ENCODE results near the gene MATCAP1.
A peak's percentile ranks its signal among the peaks of the same experiment; 100 is the strongest.

The MATCAP1 gene

DNA sequence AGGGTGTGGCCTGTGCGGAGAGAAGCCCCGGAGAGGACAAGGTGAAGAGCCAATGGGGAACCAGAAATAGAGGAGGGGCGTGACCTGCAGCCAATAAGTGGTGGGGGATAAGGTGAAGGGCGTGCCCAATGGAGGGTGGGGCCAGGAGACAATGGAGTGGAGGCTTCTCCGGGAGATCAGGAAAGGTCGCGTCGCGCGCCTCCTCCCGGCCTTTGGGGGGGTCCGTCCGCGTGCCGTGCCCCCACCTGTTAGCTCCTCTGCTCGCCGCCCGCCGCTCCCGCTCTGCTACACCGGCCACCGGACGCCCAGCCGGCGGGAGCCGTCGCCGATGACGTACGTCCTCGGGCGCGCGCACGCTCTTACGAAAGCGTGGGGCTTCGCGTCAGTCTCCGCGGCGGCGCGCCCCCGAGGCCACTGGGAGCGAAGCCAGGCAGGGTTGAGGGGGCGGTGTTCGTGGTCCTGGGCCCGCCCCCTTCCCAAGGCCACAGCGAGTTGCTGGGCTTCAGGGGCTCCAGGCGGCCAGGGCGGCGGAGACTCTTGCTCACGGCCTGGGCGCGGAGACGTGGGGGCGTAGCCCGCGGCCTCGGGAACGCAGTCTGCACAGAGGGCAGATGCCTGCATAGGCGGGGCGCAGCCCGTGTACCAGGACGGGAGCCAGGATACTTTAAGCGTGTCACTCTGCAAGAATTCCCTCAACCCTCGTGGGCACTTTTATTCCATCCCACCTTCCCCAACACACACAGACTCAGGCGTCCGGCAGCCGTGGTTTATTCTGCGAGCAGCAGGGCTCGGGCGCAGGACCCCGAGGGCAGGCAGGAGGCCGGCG lies at the start of gene MATCAP1:
TSS of gene MATCAP1 (minus strand) at position 337 of the 826 bp plus-strand sequence. CDS start 3,353 bp downstream, outside the sequence.
- peak; percentile 96 for DNase-seq

- DNase-seq, result peak; percentile 35
These were observed 47.3 kb upstream of the MATCAP1 start for GRCh38 chr16:67230809-67231660.

GRCh38 chr16:67229906-67230808 lies 46.4 kb upstream of the MATCAP1 start:
- DNase-seq, result peak; percentile 23

DNA sequence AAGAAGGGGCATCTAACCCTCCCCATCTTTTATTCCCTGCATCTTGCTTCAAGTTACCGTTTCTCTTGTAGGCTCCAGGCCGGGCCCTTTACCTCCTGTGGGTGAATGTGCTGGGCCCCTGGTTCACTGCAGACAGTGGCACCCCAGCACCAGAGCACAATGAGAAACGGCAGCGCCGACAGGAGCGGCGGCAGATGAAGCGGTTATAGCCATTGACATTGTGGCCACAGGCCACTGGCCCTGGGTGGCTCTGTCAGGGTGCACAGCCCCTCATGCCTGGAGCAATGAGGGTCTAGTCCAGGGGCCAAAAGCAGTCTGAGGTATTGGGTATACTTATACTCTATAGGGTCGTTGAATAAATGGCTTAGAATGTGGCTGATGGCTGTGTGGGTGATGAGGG lies 45.1 kb upstream of the MATCAP1 start:
- DNase-seq, result no peak

DNA sequence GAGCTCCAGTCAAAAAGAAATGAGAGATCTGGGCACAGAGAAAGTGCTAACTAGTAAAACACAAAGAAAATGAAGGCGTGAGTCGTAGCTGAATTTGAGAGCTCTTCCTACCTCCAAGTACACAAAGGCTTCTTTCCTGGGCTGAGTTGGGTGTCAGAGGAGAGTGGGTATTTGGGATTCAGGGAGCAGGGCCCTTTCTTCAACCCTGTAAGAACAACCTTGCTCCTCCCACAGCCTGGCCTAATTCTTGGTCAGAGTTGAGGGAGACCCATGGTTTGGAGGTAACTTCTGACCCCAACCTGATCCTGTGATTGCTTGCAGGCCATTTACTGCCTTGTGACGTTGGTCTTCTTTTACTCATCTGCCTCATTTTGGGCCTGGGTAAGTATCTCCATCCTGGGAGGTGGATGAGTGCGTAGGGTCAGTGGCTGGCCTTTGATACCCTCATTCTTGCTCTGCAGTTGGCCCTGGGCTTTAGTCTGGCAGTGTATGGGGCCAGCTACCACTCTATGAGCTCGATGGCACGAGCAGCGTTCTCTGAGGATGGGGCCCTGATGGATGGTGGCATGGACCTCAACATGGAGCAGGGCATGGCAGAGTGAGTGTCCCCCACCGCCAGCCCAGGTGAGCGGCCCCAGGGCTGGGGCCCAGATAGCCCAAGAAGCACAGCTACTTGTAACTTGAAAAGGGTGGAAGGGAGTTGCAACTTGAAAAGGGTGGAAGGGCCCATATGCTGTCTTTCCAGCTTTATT lies 44.4 kb upstream of the MATCAP1 start:
- DNase-seq, result no peak

DNA sequence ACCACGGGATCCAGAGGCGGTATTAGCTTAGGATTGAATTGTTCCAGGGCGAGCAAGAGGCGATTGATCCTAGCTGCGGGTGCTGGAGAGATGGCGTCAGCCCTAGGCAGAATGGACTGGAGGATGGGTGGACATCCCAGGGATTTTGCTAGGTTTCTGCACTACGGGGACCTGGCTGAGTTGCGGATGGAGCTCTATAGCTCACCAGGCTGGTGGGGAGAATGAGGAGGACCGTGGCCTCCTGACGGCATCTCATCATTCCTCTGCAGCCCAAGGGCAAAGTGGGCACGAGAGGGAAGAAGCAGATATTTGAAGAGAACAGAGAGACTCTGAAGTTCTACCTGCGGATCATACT lies 43.8 kb upstream of the MATCAP1 start:
- DNase-seq, result no peak

DNA sequence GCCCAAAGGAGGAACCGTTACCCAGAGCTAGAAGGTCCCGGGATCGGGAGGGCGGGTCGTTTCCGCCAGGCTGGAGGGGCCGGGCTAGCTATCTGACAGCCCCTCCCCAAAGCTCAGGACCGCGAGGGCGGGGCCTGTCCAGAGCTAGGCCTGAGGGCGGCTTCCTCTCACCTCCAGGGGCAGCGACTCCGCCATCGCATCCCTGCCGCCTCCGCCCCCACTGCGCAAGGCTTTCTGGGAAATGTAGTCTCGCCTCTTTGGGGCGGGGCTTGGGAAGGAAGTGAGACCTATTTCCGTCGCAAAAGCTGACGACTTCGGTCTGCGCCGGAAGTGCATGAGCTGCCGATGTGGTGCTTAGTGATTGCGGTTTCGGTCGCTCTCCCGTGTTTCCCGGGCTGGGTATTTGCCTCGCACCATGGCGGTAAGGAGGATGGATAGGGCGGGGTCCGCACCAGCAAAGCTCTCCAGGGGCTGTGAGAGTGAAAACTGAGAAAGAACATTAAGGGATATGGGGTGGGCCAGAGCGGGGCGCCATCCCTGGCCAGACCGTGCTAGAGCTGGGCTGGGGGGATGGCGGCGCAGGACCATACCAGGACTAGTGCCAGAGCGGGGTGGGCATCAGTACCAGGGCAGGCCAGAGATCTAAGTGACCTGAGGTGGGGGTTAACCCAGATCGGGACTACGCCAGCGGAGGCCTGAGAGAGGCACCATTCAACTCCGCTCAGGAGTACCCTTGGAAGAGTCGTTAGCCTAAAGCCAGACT lies 43.2 kb upstream of the MATCAP1 start, which contains the start of gene TMEM208:
TSS of gene TMEM208 (plus strand) at position 327 of the 763 bp plus-strand sequence. CDS start at position 416, 89 bp downstream.
- DNase-seq, result peak; percentile 98

DNA sequence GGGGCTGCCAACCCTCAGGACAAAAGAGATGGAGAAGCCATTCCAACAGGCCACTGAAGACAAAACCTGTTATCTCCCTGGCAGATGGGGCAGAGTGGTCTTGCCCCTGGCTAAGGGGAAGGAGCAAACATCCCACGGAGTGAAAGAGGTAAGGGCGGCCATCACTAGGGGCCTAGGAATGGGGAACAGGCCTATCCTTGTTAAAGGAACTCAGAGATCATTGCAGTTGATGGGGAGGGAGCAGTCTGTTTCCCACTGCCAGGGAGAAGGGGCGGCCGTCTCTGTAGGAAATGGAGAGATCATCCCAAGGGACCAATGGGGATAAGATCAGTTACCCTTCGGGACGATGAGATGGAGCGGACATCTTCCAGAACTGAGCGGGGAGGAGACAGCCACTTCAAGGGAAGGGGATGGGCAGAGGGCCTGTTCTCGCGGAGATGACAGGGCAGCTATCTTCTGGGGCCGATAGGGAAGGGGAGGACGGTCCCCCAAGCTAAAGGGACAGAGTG lies 42.6 kb upstream of the MATCAP1 start:
- no peak for DNase-seq

- DNase-seq, result no peak
These were observed 40.2 kb upstream of the MATCAP1 start for GRCh38 chr16:67223992-67224391.

GRCh38 chr16:67216612-67217490 lies 33.1 kb upstream of the MATCAP1 start:
- no peak for DNase-seq

GRCh38 chr16:67215706-67216105 lies 31.9 kb upstream of the MATCAP1 start:
- DNase-seq, result no peak

DNA sequence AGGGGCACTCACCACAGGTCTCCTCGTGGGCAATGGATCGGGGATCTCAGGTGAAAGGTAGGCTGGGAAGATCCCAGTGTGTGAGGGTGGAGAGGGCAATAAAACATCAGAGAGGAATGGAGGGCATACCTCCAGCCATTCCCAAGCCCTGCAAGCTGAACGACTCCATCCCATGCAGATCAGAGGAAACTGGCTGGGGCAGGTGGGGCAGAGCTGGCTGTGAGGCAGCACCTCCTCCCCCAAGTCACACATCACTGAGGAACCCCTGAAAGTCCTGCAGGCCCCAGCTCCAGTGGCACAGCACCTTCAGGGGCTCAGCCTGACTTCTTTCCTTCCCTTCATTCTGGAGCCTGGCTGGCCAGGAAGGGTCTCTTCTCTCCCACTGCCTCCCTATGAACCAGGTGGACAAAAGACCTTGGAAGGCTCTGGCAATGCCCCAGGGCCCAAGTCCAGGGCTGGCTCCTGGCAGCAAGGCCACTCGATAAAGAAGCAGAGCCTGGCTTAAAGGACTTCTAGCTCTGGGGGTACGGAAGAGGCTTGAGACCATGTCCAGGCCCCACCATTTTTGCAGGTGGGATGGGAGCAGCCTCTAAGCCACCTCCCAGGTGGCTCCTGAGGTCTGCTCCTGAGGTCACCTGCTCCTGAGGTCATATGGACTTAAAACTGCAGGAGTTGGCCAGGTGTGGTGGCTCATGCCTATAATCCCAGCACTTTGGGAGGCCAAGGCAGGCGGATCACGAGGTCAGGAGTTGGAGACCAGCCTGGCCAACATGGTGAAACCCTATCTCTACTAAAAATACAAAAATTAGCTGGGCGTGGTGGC lies 29.6 kb upstream of the MATCAP1 start:
- DNase-seq, result no peak

GRCh38 chr16:67212766-67213165 lies 29.0 kb upstream of the MATCAP1 start:
- DNase-seq, result no peak

- no peak for DNase-seq
These were observed 27.9 kb upstream of the MATCAP1 start for GRCh38 chr16:67211674-67212073.

DNA sequence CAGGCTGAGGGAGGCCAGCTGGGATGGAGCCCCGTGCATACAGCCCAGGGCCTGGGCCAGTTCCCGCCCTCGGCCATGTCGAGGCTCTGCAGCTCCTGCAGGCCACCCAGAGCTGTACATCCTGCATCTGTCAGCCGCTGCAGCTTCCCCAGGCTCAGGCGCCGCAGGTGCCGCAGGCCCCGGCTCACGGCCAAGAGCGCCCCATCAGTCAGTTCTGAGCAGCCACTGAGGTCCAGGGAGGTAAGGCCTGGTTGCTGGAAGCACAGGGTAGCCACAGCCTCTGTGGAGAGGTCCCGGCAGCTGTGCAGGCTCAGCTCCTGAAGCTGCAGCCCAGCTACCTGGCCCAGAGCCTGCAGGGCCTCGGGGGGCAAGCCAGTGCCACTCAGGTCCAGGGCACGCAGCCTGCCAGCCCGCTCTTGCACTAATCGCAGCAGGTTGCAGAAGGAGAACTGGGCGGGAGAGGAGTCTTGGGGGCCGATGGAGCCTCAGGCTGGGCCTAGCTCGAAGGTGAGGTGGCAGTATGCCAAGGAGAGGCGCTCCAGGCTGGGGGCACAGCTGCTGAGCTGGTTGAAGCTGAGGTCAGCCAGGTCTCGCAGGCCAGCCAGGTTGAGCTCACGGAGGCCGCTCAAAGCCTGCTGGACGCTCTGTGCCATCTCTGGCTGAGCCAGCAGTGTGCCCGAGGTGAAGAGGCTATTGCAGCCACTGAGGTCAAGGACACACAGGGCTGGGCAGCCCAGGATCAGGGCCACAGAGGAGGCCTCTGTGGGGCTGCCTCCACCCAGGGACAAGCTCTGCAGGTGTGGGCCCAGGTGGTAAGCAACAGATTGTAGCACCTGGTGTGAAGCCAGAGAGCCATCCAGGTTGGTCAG lies 26.5 kb upstream of the MATCAP1 start:
- no peak for DNase-seq

DNA sequence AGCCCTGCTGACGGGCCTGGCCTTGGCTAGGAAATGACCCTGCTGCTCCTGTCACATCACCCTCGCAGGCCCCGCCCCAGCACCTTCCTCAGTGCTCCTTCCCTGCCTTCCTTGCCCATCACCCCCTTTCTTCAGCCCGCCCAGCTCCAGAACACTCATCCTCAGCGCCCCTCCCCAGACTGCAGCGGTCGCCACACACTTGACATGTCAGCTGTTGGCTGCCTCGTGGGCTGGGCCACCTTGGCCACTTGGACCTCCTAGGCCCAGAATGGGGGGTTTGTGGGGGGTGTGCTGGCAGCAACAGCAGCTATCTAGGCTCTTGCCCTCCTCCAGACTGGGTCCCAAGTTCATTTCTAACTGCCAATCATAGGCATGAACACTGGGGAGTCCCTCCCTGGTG lies 25.8 kb upstream of the MATCAP1 start:
- no peak for DNase-seq

DNA sequence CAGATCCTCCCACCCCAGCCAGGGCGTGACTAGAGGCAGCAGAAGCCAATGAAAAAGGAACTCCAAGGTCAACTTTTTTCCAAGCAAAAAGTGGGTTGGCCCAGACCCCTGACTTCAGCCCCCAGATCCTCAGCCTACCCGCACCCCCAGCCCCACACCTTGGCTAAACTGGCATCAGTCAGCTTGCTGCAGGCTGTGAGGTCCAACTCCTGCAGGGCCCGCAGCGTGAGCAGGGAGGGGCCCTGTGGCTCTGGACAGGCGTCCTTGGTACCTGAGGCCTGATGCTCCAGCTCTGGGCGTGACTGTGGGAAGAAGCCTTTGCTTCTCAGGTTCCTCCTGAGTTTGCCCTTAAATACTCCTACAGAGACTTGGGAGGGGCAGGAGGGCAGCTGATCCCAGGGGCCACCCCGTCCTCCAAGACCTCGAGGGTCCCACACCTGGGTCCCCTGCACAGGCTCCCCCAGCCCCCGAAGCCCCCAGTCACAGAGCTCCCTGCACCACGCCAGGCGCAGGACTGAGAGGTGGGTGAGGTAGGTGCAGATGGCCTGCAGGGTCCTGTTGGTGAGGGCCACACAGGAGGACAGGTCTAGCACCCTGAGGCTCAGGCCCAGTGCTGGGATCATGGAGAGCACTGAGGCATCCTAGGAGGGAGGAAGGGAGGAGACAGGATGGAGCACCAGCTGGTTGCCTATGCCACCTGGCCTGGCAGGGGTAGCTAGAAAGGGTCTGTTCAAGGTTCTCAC lies 24.6 kb upstream of the MATCAP1 start:
- no peak for DNase-seq
